Ovary (tissue), 9 donors: ENCODE measurements around the gene NR1H4. TPM values are rescaled to one million over a fixed set of nuclear protein-coding genes. Genes with fewer than 3 reads are reported as not detected.

Experiments used
- DNase-seq, 5 donors: peaks; one replicate each; pipeline ENCODE4 v3.0.0-alpha.2; 2019 to 2020
- H3K27ac ChIP-seq, 2 donors: fragments of 200-600 bp; one replicate each; pipeline versions ENCODE4 v1.5.1 to v1.8.0; 2019 to 2022
- H3K27me3 ChIP-seq: fragments of 200-600 bp; one replicate; pipeline ENCODE4 v1.8.0; 2022
- H3K36me3 ChIP-seq: fragments of 200-600 bp; sonication (generic); one replicate; pipeline ENCODE4 v1.5.1; 2019
- H3K4me1 ChIP-seq: one replicate; pipeline ENCODE4 v1.8.1; 2013; ENCODE audit warnings: mild to moderate bottlenecking, moderate library complexity; ENCODE audit not compliant: insufficient read depth
- H3K4me3 ChIP-seq: fragments of 200-600 bp; sonication (generic); one replicate; pipeline ENCODE4 v1.5.1; 2017
- H3K9me3 ChIP-seq, 2 donors: fragments of 200-600 bp in 1 of 2; sonication (generic) in 1 of 2; one replicate each; pipeline versions ENCODE4 v1.5.1 to v1.8.1; 2013 to 2019; ENCODE audit warnings: mild to moderate bottlenecking in 1 of 2, moderate library complexity in 1 of 2
- CTCF ChIP-seq, 3 donors: fragments of 450-650 bp in 2 of 3; fragments of 200-600 bp in 1 of 3; IDR thresholded peaks; one replicate each; pipeline versions ENCODE4 v1.5.1 to v1.8.0; 2016 to 2022; ENCODE audit warnings: antibody characterized with exemption in 3 of 3, mild to moderate bottlenecking in 1 of 3
- EP300 ChIP-seq: sonication (generic); formaldehyde crosslinking; IDR thresholded peaks from one replicate; pipeline ENCODE4 v1.6.1; 2017; ENCODE audit warnings: antibody characterized with exemption
- POLR2A ChIP-seq: fragments of 450-650 bp; IDR thresholded peaks from one replicate; pipeline ENCODE4 v1.6.1; 2017; ENCODE audit warnings: antibody characterized with exemption, mild to moderate bottlenecking, moderate library complexity
- WGBS, 3 donors: extraction: QIAGEN DNeasy Blood & Tissue Kit in 1 of 3; methylation state at CpG; one replicate each; pipeline versions ENCODE4 v1.1.5 to v1.1.7; 2013 to 2017; 5-methylcytosine and 5-hydroxymethylcytosine counted together
- intact Hi-C, 4 donors: fragments of 100-400 bp; cut with DNase I; formaldehyde crosslinking; loops; one replicate each; pipeline versions ENCODE4 v1.11.0 to v1.15.1; 2022 to 2023
- polyA plus RNA-seq, 2 donors: library from polyadenylated mRNA; stranded (reverse); fragments of 200-250 nt in 1 of 2; fragments of 350-450 nt in 1 of 2; fragmentation: Illumina TruSeq in 1 of 2; extraction: RNeasy Lipid Tissue Mini Kit (QIAGEN cat#74804) in 1 of 2; gene quantifications; one replicate each; pipeline ENCODE4 v1.2.3, GENCODE V29; 2013 to 2014
- total RNA-seq, 7 donors: library from RNA; depleted of rRNA in 2 of 7; stranded (reverse); fragments of >200 nt in 2 of 7; fragmentation: NEBNext Ultra II Directional in 3 of 7; extraction: Animal tissue kit (Norgen Biotek cat#: 25700) in 3 of 7; gene quantifications; one replicate each; pipeline versions ENCODE4 v1.1.0 to v1.2.4, GENCODE V29; 2016 to 2023
- donor health status: DM: no; HTN: no; CAD: no; lungs with moderate emphysema.
- donor health status: DM: no; HTN: no; CAD: no.
- donor health status: Bipolar disorder and iron deficiency.
- donor health status: DM: yes; HTN: yes; CAD: no.
- donor health status: DM: no; HTN: no; CAD: no.
- donor health status: DM: yes; HTN: yes; CAD: no.

NR1H4 gene
- total and polyA plus RNA-seq, 9 donors, result 8.8 to 26.2 (median 15.2) TPM

DNA sequence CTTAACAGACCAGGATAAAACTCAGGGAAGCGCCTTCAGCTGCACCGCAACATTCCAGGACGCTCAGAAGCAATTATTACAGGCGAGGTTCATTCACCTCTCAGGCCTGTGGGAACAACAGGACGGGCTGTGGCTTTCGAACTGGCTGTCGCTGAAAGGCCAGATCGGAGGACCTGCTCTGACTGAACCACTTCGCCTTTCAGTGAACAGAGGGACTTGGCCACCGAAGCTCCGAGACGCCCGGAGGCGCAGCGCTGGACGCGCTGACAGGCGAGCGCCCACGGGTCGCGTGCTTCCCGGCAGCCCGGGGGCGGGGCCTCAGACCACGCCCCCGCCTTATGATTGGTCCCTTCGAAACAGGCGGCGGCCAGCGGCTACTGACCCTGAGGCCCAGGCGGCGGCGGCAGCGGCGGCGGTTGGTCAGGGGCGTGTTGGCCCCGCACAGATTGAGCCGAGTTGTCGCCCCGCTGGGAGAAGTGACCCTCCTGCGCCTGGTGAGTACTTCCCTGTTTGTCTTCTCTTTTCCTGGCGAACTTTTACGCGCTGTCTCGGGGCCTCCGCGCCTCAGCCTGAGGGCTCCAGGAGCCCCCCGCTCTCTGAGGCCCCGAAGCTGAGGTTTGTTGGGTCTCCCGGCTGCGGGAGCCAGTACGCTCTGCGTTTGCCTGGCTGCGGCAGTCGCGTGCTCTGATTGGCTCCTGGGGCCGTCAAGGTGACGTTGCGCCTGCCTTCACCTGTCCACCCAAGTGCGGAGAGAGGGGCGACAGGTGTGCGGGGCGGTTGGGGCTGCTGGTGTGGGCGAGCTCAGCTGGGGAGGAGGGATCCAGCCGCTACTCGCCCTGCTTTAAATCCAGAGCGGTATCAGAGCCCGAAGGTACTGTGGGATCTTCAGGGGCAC, 99.9 kb downstream of the NR1H4 start, which contains the start of gene GAS2L3:
TSS of gene GAS2L3 (plus strand) at position 393 of the 895 bp plus-strand sequence. CDS start 21,221 bp downstream, outside the sequence.
- H3K36me3 ChIP-seq, result no peaks in the 10 kb centered on the region
- H3K27me3 ChIP-seq, result no peaks in the 10 kb centered on the region
- peak; percentile 84 to 91 (median 89) for DNase-seq
- H3K4me1 ChIP-seq, result no peaks in the 10 kb centered on the region
- intact Hi-C loops, result no loop called here
- H3K9me3 ChIP-seq, result no peaks in the 10 kb centered on the region
- peak within 1 kb of the TSS; percentile 50 to 52 for H3K27ac ChIP-seq
- TF ChIP-seq POLR2A (peak; percentile 42), EP300 (no peak)
- 0 to 3% (median 1%) methylated on average over 67 to 70 of the region's 70 CpGs for WGBS, 3 donors
- peak within 1 kb of the TSS; percentile 44 for H3K4me3 ChIP-seq

DNA sequence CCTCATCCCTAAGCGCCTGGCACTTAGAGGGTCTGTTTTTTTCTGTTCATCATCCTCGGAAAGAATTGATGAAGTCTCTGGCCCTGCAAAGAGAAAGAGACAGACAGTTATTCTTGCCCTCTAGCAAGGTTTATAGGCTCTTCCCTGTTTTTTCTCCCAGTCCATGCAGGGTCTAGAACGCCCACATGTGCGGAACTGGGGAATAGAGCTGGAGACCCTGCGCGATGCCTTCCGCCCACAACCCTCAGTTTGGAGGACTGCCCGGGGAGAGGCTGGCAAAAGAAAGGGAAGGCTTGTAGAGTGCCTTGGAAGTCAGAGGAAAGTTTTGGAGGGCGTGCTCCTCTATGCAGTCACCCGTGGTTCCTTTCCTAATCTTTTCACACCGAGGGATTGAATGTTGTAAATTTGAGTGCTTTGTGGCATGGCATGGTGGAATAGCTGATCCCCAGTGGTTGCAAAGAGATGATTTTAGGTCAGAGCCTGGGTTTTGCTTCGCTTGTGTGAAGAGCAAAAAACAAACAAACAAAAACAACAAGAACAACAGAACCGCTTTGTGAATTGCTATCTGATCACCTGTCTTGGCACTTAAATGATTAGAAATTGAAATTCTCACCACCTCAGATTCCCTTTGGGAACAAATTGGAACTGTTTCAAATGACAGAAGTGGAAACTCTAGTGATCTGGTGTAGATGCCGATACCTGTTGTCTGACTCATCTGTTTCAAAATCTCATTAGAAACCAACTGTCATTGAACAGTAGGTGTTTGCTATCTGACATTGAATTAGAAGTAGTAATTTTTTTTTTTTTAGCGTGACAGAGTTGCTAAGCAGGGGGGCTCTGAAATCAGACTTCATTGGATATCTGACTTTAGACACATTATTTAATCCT, 100.8 kb downstream of the NR1H4 start:
- H3K27me3 ChIP-seq, result no peaks in the 10 kb centered on the region
- H3K4me1 ChIP-seq, result no peaks in the 10 kb centered on the region
- H3K36me3 ChIP-seq, result no peaks in the 10 kb centered on the region
- H3K27ac ChIP-seq, result peak overlapping the region; percentile 50 to 52
- WGBS, 3 donors, result 12 to 14% (median 13%) methylated on average over 15 of the region's 15 CpGs
- intact Hi-C loops, result no loop called here
- H3K9me3 ChIP-seq, result no peaks in the 10 kb centered on the region
- peak overlapping the region; percentile 44 for H3K4me3 ChIP-seq
- TF ChIP-seq EP300 (no peak), POLR2A (no peak), CTCF (IDR thresholded peaks at IDR 0.05) (no peak)
- peak in 1 of 5 donors; percentile 33 for DNase-seq

DNA sequence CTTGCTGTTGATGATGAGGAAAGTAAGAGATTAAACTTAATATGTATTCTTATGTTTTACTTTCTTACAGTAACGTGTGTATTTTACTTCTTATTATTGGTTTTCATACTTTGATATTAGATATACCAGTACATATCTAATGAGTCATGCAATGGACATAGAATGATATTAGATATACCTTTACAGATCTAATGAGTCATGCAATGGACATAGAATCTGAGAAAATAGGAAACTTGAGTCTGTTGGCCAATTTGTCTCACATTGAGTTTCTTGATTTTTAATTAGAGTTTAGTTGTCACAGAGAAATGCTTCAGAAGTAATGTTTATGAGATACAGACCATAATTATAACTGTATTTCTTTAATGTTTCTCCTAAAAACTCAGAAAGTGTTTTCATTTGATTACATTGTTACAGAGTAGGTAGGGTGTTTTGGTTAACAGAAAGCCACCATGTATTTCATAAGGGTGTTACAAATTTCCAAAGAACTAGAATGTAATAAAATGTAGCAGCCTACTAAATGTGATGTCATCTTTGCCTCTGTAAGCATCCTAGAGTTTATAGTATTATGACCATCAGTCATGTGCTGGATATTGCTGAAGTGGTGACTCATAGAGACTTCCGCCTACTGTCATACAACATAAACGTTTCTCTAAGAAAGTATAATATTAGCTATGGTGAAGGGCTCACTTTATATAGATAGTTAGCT, 102.8 kb downstream of the NR1H4 start:
- Histone ChIP-seq H3K4me1 (no peaks in the 10 kb centered on the region), H3K27ac (no peak overlapping the region), H3K9me3 (no peaks in the 10 kb centered on the region), H3K27me3 (no peaks in the 10 kb centered on the region), H3K36me3 (no peaks in the 10 kb centered on the region), H3K4me3 (no peak overlapping the region)
- TF ChIP-seq EP300 (no peak), CTCF (IDR thresholded peaks at IDR 0.05) (no peak), POLR2A (no peak)
- WGBS, 3 donors, result 70 to 72% (median 70%) methylated on average over 3 of the region's 3 CpGs
- intact Hi-C loops, result no loop called here
- no peak for DNase-seq

DNA sequence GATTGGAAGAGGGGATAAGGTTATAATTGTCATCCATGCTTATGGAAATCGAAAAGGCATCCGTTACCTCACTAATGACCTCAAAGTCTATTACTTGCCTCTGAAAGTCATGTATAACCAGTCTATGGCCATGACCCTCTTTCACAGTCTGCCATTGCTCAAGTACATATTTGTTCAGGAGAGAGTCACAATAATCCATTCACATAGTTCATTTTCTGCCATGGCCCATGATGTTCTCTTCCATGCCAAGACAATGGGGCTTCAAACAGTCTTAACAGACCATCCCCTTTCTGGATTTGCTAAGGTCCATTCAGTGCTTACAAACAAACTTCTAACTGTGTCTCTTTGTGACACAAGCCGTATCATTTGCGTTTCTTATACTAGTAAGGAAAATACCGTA, 105.3 kb downstream of the NR1H4 start:
- H3K27ac ChIP-seq, result no peak overlapping the region
- no peak overlapping the region for H3K4me3 ChIP-seq
- H3K36me3 ChIP-seq, result no peaks in the 10 kb centered on the region
- WGBS, 3 donors, result 93 to 95% (median 94%) methylated on average over 5 of the region's 5 CpGs
- no peaks in the 10 kb centered on the region for H3K4me1 ChIP-seq
- DNase-seq, result no peak
- H3K27me3 ChIP-seq, result no peaks in the 10 kb centered on the region
- intact Hi-C loops, result no loop called here
- no peaks in the 10 kb centered on the region for H3K9me3 ChIP-seq
- no peak for TF ChIP-seq EP300
- TF ChIP-seq POLR2A, result no peak
- no peak for TF ChIP-seq CTCF (IDR thresholded peaks at IDR 0.05)
